GM21576 (cell line): ENCODE data around the gene NAB1.
"Not testable (repeated sequence)": the region's sequence is repeated elsewhere in the genome, so short reads cannot be mapped to it uniquely, and the experiment has no call there.

Source experiments
- ATAC-seq: cut with Tn5 transposase; IDR thresholded peaks from one replicate; pipeline ENCODE4 v1.9.1; 2021; ENCODE audit warnings: mild to moderate bottlenecking, moderate library complexity; ENCODE audit not compliant: unreplicated experiment

Gene NAB1

GRCh38 chr2:190670182-190670946 lies 21.5 kb downstream of the NAB1 start:
- ATAC-seq, result peak; percentile 34

- ATAC-seq, result peak; percentile 43
Measured at GRCh38 chr2:190674966-190675650, 26.2 kb downstream of the NAB1 start.

GRCh38 chr2:190677255-190677654 lies 28.4 kb downstream of the NAB1 start:
- ATAC-seq, result no peak

- peak; percentile 51 for ATAC-seq
Measured at GRCh38 chr2:190678444-190679162, 29.7 kb downstream of the NAB1 start.

GRCh38 chr2:190679391-190679790 lies 30.5 kb downstream of the NAB1 start:
- no peak for ATAC-seq

GRCh38 chr2:190679813-190680591 lies 31.1 kb downstream of the NAB1 start:
- peak; percentile 51 for ATAC-seq

GRCh38 chr2:190682168-190682567 lies 33.3 kb downstream of the NAB1 start:
- ATAC-seq, result no peak

- ATAC-seq, result no peak
Measured at GRCh38 chr2:190683802-190684201, 34.9 kb downstream of the NAB1 start.

- no peak for ATAC-seq
Measured at GRCh38 chr2:190684931-190685330, 36.0 kb downstream of the NAB1 start.

- ATAC-seq, result no peak
Measured at GRCh38 chr2:190685333-190685732, 36.5 kb downstream of the NAB1 start.

- ATAC-seq, result peak; percentile 44
Measured at GRCh38 chr2:190693533-190694232, 44.8 kb downstream of the NAB1 start.

- ATAC-seq, result no peak
Measured at GRCh38 chr2:190694479-190694878, 45.6 kb downstream of the NAB1 start.

GRCh38 chr2:190695739-190696138 lies 46.9 kb downstream of the NAB1 start:
- ATAC-seq, result no peak

- no peak for ATAC-seq
Measured at GRCh38 chr2:190696792-190697398, 48.0 kb downstream of the NAB1 start.

GRCh38 chr2:190697421-190697820 lies 48.5 kb downstream of the NAB1 start:
- ATAC-seq, result no peak

- ATAC-seq, result no peak
Measured at GRCh38 chr2:190698895-190699294, 50.0 kb downstream of the NAB1 start.

- ATAC-seq, result no peak
Measured at GRCh38 chr2:190701586-190701985, 52.7 kb downstream of the NAB1 start.

GRCh38 chr2:190705280-190705679 lies 56.4 kb downstream of the NAB1 start:
- ATAC-seq, result no peak

GRCh38 chr2:190707726-190708125 lies 58.8 kb downstream of the NAB1 start:
- peak; percentile 47 for ATAC-seq

GRCh38 chr2:190708650-190709049 lies 59.8 kb downstream of the NAB1 start:
- ATAC-seq, result not testable (repeated sequence)
